Stomach (tissue), 4 donors: Measurements from ENCODE around the gene CORO7.

ENCODE experiments used
- POLR2AphosphoS5 ChIP-seq, 3 donors: sonication (generic); formaldehyde crosslinking; IDR thresholded peaks; one replicate each; pipeline ENCODE4 v1.6.1; 2016; ENCODE audit warnings: antibody characterized with exemption in 3 of 3
- TF ChIP-seq, protein P1 (sequence below), 7 experiments: fragments of 450-650 bp in 4 of 7; fragments of 200-600 bp in 3 of 7; sonication (generic) in 3 of 7; IDR thresholded peaks; one replicate each; pipeline ENCODE4 v1.5.1; 2016 to 2019; ENCODE audit warnings: antibody characterized with exemption in 7 of 7, control low read depth in 2 of 7, mild to moderate bottlenecking in 1 of 7

DNA sequence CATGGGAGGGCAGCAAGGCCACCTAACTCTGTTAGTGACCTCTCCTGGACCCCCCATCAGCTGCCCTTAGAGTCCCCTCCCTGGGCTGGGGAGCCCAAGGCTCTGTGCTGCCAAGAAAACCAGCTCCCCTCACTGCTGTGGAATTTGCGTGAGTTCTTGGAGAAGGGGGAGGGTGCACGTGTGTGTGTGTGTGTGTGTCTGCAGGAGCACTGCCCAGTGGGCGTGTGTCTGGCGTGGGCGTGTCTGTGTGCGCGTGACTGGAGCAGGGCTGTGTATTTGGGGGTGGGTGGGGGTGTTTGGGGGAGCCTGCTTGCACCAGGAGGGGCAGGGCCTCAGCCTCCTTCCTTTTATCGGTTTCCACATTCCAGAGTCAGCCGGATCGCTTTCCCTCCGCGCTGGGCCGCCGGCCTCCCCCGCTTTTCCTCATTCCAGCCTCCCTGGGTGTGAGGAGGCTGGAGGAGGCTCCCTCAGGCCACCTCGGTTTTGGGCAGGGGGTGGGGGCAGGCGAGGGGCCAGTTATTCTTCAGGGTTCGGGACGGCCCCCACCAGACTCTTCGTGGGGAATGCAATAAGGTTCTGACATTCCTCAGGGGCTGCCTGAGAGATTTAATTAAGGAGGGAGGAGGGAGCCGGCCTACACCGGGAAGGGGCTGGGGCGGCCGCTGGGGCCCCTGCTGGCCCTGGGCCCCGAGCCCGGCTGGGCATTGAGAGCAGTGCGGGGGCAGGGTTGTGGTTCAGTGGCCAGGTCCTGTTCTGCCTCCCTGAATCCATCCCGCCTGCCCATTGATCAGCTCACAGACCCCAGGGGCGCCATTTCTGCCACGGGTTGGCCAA lies 42.3 kb downstream of the CORO7 start:
- TF ChIP-seq, protein P1, sequence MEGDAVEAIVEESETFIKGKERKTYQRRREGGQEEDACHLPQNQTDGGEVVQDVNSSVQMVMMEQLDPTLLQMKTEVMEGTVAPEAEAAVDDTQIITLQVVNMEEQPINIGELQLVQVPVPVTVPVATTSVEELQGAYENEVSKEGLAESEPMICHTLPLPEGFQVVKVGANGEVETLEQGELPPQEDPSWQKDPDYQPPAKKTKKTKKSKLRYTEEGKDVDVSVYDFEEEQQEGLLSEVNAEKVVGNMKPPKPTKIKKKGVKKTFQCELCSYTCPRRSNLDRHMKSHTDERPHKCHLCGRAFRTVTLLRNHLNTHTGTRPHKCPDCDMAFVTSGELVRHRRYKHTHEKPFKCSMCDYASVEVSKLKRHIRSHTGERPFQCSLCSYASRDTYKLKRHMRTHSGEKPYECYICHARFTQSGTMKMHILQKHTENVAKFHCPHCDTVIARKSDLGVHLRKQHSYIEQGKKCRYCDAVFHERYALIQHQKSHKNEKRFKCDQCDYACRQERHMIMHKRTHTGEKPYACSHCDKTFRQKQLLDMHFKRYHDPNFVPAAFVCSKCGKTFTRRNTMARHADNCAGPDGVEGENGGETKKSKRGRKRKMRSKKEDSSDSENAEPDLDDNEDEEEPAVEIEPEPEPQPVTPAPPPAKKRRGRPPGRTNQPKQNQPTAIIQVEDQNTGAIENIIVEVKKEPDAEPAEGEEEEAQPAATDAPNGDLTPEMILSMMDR (IDR thresholded peaks at IDR 0.05) = no peak
- peak in 2 of 3 donors; percentile 36 to 65 for TF ChIP-seq POLR2AphosphoS5 (IDR thresholded peaks at IDR 0.05)
